ENCODE results near the gene SLC37A2. TPM values are rescaled to one million over a fixed set of nuclear protein-coding genes. Genes with fewer than 3 reads are reported as not detected.

The SLC37A2 gene
- total RNA-seq, 1 experiment from 2014 or later: 13.8 TPM

DNA sequence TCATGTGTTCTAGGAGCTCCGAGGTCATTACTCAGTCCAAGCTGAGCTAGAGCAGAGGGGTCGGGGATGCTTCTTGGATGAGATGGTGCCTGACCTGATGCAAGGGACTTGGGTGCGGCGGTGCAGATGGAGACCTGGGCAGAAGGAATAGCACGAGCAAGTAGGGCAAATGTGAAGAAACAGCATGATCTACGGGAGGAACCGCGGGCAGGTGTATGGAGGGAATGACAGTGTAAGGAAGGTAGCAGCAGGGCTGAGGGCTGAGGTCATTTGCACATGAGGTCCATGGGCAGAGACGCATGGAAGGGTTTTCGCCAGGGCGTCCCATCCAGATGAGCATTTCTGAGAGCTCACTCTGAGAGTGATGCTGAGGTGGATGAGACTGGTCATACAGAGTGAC, 14.9 kb downstream of the SLC37A2 start:
- Mint-ChIP-seq H3K36me3 (ENCODE audit: insufficient read depth, unreplicated experiment) (no peaks in the 10 kb centered on the region), H3K4me1 (ENCODE audit: low read depth, unreplicated experiment) (peaks cover 6% of the 10 kb centered on the region), H3K9me3 (ENCODE audit: unreplicated experiment) (no peaks in the 10 kb centered on the region), H3K4me3 (ENCODE audit: unreplicated experiment) (no peak overlapping the region), H3K27me3 (ENCODE audit: insufficient read depth, unreplicated experiment) (no peaks in the 10 kb centered on the region), H3K27ac (ENCODE audit: unreplicated experiment) (no peak overlapping the region)
- ChIA-PET CTCF (no interaction called here), POLR2A (no interaction called here)
- Histone ChIP-seq H3K36me3 (ENCODE audit: control insufficient read depth, insufficient read depth, low read length) (no peaks in the 10 kb centered on the region), H3K27me3 (replicated peaks; ENCODE audit: control insufficient read depth, insufficient read depth, low read length) (no peaks in the 10 kb centered on the region), H3K9me3 (no peaks in the 10 kb centered on the region), H3K4me3 (ENCODE audit: low read depth, low read length) (no peak overlapping the region), H3K4me1 (peaks cover 26% of the 10 kb centered on the region)
- TF ChIP-seq, protein P1, sequence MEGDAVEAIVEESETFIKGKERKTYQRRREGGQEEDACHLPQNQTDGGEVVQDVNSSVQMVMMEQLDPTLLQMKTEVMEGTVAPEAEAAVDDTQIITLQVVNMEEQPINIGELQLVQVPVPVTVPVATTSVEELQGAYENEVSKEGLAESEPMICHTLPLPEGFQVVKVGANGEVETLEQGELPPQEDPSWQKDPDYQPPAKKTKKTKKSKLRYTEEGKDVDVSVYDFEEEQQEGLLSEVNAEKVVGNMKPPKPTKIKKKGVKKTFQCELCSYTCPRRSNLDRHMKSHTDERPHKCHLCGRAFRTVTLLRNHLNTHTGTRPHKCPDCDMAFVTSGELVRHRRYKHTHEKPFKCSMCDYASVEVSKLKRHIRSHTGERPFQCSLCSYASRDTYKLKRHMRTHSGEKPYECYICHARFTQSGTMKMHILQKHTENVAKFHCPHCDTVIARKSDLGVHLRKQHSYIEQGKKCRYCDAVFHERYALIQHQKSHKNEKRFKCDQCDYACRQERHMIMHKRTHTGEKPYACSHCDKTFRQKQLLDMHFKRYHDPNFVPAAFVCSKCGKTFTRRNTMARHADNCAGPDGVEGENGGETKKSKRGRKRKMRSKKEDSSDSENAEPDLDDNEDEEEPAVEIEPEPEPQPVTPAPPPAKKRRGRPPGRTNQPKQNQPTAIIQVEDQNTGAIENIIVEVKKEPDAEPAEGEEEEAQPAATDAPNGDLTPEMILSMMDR (IDR thresholded peaks at IDR 0.05; ENCODE audit: insufficient read depth in 1 of 2, low read depth in 1 of 2, low read length in 1 of 2, severe bottlenecking in 1 of 2, unreplicated experiment in 1 of 2): no peak
- peak in 1 of 2 experiments; percentile 31 for DNase-seq
- intact Hi-C loops (cut with micrococcal nuclease; ENCODE audit: unreplicated experiment): no loop called here
- no TSS peak for BruUV-seq (replicated peaks)

DNA sequence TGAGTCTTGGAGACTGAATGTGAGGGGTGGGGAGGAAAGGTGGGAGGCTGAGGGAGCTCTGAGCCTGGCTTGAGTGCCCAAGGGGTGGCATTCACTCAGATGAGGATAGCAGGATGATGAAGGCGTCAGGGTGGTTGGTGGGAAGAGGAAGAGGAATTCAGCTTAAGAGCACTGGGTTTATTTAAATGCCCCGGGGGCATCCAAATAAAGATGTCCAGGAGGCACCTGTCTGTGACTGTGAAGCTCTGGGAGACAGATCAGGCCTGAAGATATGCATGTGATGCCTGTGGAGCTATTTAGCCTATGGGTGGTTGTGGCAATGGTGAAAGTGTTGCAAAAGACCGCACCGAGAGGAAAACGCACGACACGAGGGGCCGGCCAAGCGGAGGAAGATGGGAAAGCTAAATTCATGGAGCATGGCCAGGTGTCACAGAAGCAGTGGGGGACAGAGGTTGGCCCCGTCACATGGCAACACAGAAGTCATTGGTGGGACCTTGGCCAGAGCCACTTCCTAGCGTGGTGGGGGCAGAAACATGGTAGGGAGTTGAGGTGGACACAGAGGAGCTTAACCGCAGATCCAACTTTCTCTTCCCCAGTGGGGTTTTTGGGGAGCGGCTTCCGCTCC, 15.5 kb downstream of the SLC37A2 start:
- no TSS peak for BruUV-seq (replicated peaks)
- H3K4me1 Mint-ChIP-seq (ENCODE audit: low read depth, unreplicated experiment): peaks cover 6% of the 10 kb centered on the region
- Histone ChIP-seq H3K36me3 (ENCODE audit: control insufficient read depth, insufficient read depth, low read length) (no peaks in the 10 kb centered on the region), H3K9me3 (no peaks in the 10 kb centered on the region), H3K4me3 (ENCODE audit: low read depth, low read length) (no peak overlapping the region), H3K27me3 (replicated peaks; ENCODE audit: control insufficient read depth, insufficient read depth, low read length) (no peaks in the 10 kb centered on the region), H3K4me1 (peaks cover 24% of the 10 kb centered on the region)
- H3K27me3 Mint-ChIP-seq (ENCODE audit: insufficient read depth, unreplicated experiment): no peaks in the 10 kb centered on the region
- no peaks in the 10 kb centered on the region for H3K36me3 Mint-ChIP-seq (ENCODE audit: insufficient read depth, unreplicated experiment)
- no peak overlapping the region for H3K27ac Mint-ChIP-seq (ENCODE audit: unreplicated experiment)
- H3K4me3 Mint-ChIP-seq (ENCODE audit: unreplicated experiment): no peak overlapping the region
- no peaks in the 10 kb centered on the region for H3K9me3 Mint-ChIP-seq (ENCODE audit: unreplicated experiment)
- TF ChIP-seq, protein P1 (IDR thresholded peaks at IDR 0.05; ENCODE audit: insufficient read depth in 1 of 2, low read depth in 1 of 2, low read length in 1 of 2, severe bottlenecking in 1 of 2, unreplicated experiment in 1 of 2): no peak
- DNase-seq: no peak
- intact Hi-C loops (cut with micrococcal nuclease; ENCODE audit: unreplicated experiment): no loop called here
- ChIA-PET POLR2A (no interaction called here), CTCF (interaction anchor here (1.3 kb wide), 1 partner anchor 12 kb away, joined by 4 read pairs; no protein-coding TSS in a partner anchor)

DNA sequence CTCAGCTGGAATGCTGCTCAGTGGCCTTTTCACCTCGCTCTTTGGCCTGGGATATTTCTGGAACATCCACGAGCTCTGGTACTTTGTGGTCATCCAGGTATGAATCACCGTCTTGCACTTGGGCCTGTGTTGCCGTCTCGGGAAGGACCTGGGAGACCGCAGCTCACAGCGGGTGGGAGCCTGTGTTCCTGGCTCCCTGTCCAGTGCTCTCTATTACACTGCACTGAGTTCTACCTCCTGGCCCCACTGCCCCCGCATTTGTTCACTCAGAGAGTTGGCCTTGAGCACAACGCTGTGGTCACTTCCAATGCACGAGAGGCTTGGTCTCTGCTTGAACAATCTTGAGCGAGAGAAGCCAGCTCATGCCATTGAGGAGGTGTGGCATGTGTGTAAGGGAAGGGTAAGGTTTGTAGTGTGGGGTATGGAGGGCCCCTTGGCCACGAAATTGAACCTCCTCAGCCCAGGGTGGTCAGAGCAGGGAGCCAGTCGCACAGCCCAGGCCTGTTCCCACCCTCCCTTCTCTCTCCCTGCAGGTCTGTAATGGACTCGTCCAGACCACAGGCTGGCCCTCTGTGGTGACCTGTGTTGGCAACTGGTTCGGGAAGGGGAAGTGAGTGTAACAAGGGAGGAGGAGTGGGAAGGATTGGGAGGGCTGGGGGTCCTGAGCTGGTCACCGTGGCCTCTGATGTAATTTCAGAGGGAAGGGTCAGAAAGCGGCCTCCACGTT, 16.2 kb downstream of the SLC37A2 start:
- Mint-ChIP-seq H3K4me3 (ENCODE audit: unreplicated experiment) (no peak overlapping the region), H3K27me3 (ENCODE audit: insufficient read depth, unreplicated experiment) (no peaks in the 10 kb centered on the region), H3K9me3 (ENCODE audit: unreplicated experiment) (no peaks in the 10 kb centered on the region), H3K27ac (ENCODE audit: unreplicated experiment) (no peak overlapping the region), H3K4me1 (ENCODE audit: low read depth, unreplicated experiment) (peaks cover under 1% of the 10 kb centered on the region), H3K36me3 (ENCODE audit: insufficient read depth, unreplicated experiment) (no peaks in the 10 kb centered on the region)
- ChIA-PET CTCF (interaction anchor here (1.3 kb wide), 1 partner anchor 11 kb away, joined by 4 read pairs; no protein-coding TSS in a partner anchor), POLR2A (no interaction called here)
- Histone ChIP-seq H3K9me3 (no peaks in the 10 kb centered on the region), H3K27me3 (replicated peaks; ENCODE audit: control insufficient read depth, insufficient read depth, low read length) (no peaks in the 10 kb centered on the region), H3K4me3 (ENCODE audit: low read depth, low read length) (no peak overlapping the region), H3K4me1 (peaks cover 18% of the 10 kb centered on the region), H3K36me3 (ENCODE audit: control insufficient read depth, insufficient read depth, low read length) (no peaks in the 10 kb centered on the region)
- TF ChIP-seq, protein P1 (IDR thresholded peaks at IDR 0.05; ENCODE audit: insufficient read depth in 1 of 2, low read depth in 1 of 2, low read length in 1 of 2, severe bottlenecking in 1 of 2, unreplicated experiment in 1 of 2): no peak
- peak in 1 of 2 experiments; percentile 34 for DNase-seq
- no TSS peak for BruUV-seq (replicated peaks)
- intact Hi-C loops (cut with micrococcal nuclease; ENCODE audit: unreplicated experiment): no loop called here
